GM12878 (cell line): ENCODE results near the gene CYB5R2. TPM values are rescaled to one million over a fixed set of nuclear protein-coding genes. Genes with fewer than 3 reads are reported as not detected.

Experiments used
- ATAC-seq: fragments of 200-7000 bp; cut with Tn5 transposase; 3 replicates; pipeline ENCODE4 v1.9.1; 2020; ENCODE audit warnings: mild to moderate bottlenecking, moderate library complexity
- BruUV-seq: library from RNA; stranded (reverse); fragments of 400-500 nt; replicated peaks from 2 replicates; lab custom pipeline; 2021; lab: Mats Ljungman, UMichigan
- CTCF ChIA-PET: fragments of 300-600 bp; sonication (Branson Sonifier 250); formaldehyde crosslinking; extraction: SDS; loops from one replicate; lab custom pipeline; 2021; ENCODE audit warnings: inconsistent platforms; lab: Yijun Ruan, JAX
- POLR2A ChIA-PET: fragments of 350-600 bp; formaldehyde crosslinking; extraction: SDS; loops from one replicate; lab custom pipeline; 2021; ENCODE audit warnings: inconsistent platforms; lab: Charles Lee
- RAD21 ChIA-PET: fragments of 300-600 bp; sonication (Branson Sonifier 250); formaldehyde crosslinking; loops from one replicate; lab custom pipeline; 2023; ENCODE audit warnings: antibody characterized with exemption; ENCODE audit not compliant: unreplicated experiment; lab: Charles Lee
- SMC1A ChIA-PET: fragments of 300-600 bp; sonication (Branson Sonifier 250); formaldehyde crosslinking; loops from one replicate; lab custom pipeline; 2023; ENCODE audit not compliant: unreplicated experiment, uncharacterized antibody; lab: Charles Lee
- DNase-seq: peaks from one replicate; pipeline ENCODE4 v3.0.0-alpha.2; 2011; ENCODE audit warnings: low read depth, low spot score
- FAIRE-seq: peaks from 3 replicates; lab custom pipeline; 2011; peaks lifted over from hg19 to GRCh38; lab: Jason Lieb, UNC
- H2AFZ ChIP-seq: 2 replicates; pipeline ENCODE4 v1.6.0; 2011; ENCODE audit warnings: low read depth, low read length, control low read depth; ENCODE audit not compliant: control insufficient read depth
- H3K27ac ChIP-seq: 2 replicates; pipeline ENCODE4 v1.5.1; 2011; ENCODE audit warnings: control low read depth; ENCODE audit not compliant: control insufficient read depth, insufficient read depth
- H3K27me3 ChIP-seq, 2 experiments: replicated peaks in 1 of 2; 2 replicates each; pipeline versions ENCODE4 v1.6.0 to v1.6.1; 2011; ENCODE audit warnings: low read length in 1 of 2; ENCODE audit not compliant: control insufficient read depth in 2 of 2, insufficient read depth in 2 of 2
- H3K36me3 ChIP-seq, 2 experiments: 2 replicates each; pipeline ENCODE4 v1.5.1; 2011; ENCODE audit warnings: low read length in 1 of 2; ENCODE audit not compliant: control insufficient read depth in 2 of 2, insufficient read depth in 2 of 2
- H3K4me1 ChIP-seq: 2 replicates; pipeline ENCODE4 v1.6.1; 2011; ENCODE audit warnings: mild to moderate bottlenecking, low read length, moderate library complexity, mixed read lengths; ENCODE audit not compliant: control insufficient read depth, insufficient read depth
- H3K4me2 ChIP-seq: 2 replicates; pipeline ENCODE4 v1.6.0; 2011; ENCODE audit warnings: control low read depth; ENCODE audit not compliant: control insufficient read depth, insufficient read depth
- H3K4me3 ChIP-seq: fragments of 200-600 bp; sonication (generic); 2 replicates; pipeline ENCODE4 v1.5.1; 2016
- H3K79me2 ChIP-seq: 2 replicates; pipeline ENCODE4 v1.6.0; 2011; ENCODE audit warnings: low read length; ENCODE audit not compliant: control insufficient read depth, insufficient read depth
- H3K9ac ChIP-seq: 2 replicates; pipeline ENCODE4 v1.8.0; 2011; ENCODE audit warnings: low read length, control low read depth, mixed read lengths; ENCODE audit not compliant: control insufficient read depth, insufficient read depth
- H3K9me3 ChIP-seq: replicated peaks from 3 replicates; pipeline ENCODE4 v1.5.1; 2011; ENCODE audit warnings: mild to moderate bottlenecking, low read length; ENCODE audit not compliant: control insufficient read depth, insufficient read depth
- H4K20me1 ChIP-seq: 2 replicates; pipeline ENCODE4 v1.6.0; 2011; ENCODE audit not compliant: control insufficient read depth, insufficient read depth
- CHD1 ChIP-seq: IDR thresholded peaks from 2 replicates; pipeline ENCODE4 v1.6.1; 2012; ENCODE audit warnings: low read depth, low read length, improper control_type of control experiment
- EP300 ChIP-seq, 2 experiments: fragments of 150-350 bp in 1 of 2; IDR thresholded peaks; 2 replicates each; pipeline ENCODE4 v1.6.1; 2011 to 2012; ENCODE audit warnings: low read depth in 2 of 2, low read length in 2 of 2, borderline replicate concordance in 1 of 2, improper control_type of control experiment in 1 of 2, inconsistent platforms in 1 of 2; ENCODE audit not compliant: control insufficient read depth in 1 of 2
- IKZF2 ChIP-seq, 2 experiments: fragments of 450-650 bp; IDR thresholded peaks; 2 replicates each; pipeline ENCODE4 v1.6.1; 2017; ENCODE audit warnings: mild to moderate bottlenecking in 2 of 2, moderate library complexity in 2 of 2
- NRF1 ChIP-seq: conservative IDR thresholded peaks from 2 replicates; pipeline ENCODE4 v1.6.1; 2011; ENCODE audit warnings: mild to moderate bottlenecking, low read depth, low read length, improper control_type of control experiment
- PAX5 ChIP-seq: IDR thresholded peaks from 2 replicates; pipeline ENCODE4 v1.6.1; 2011; ENCODE audit warnings: low read depth, low read length, borderline replicate concordance
- PML ChIP-seq: IDR thresholded peaks from 2 replicates; pipeline ENCODE4 v1.6.1; 2012; ENCODE audit warnings: low read length, inconsistent platforms
- SIN3A ChIP-seq: IDR thresholded peaks from 2 replicates; pipeline ENCODE4 v1.6.1; 2012; ENCODE audit warnings: low read depth, low read length, improper control_type of control experiment
- SMAD1 ChIP-seq: fragments of 450-650 bp; IDR thresholded peaks from 2 replicates; pipeline ENCODE4 v1.6.1; 2018; ENCODE audit warnings: mild to moderate bottlenecking, low read depth; ENCODE audit not compliant: partially characterized antibody
- SMAD5 ChIP-seq: IDR thresholded peaks from 2 replicates; pipeline ENCODE4 v1.6.1; 2016; ENCODE audit warnings: antibody characterized with exemption, low read depth
- ZBTB4 ChIP-seq: fragments of 450-650 bp; formaldehyde crosslinking; IDR thresholded peaks from 2 replicates; pipeline ENCODE4 v1.4.0; 2022; ENCODE audit warnings: mild to moderate bottlenecking, moderate library complexity
- ZNF384 ChIP-seq: IDR thresholded peaks from 2 replicates; pipeline ENCODE4 v1.6.1; 2012; ENCODE audit warnings: low read depth, mild to moderate bottlenecking, low read length, improper control_type of control experiment, borderline replicate concordance
- ZNF622 ChIP-seq: fragments of 450-650 bp; IDR thresholded peaks from 2 replicates; pipeline ENCODE4 v1.6.1; 2017; ENCODE audit warnings: mild to moderate bottlenecking, inconsistent platforms
- ZSCAN29 ChIP-seq: fragments of 450-650 bp; IDR thresholded peaks from 2 replicates; pipeline ENCODE4 v1.6.1; 2017; ENCODE audit warnings: mild to moderate bottlenecking, moderate library complexity
- ZZZ3 ChIP-seq: IDR thresholded peaks from 2 replicates; pipeline ENCODE4 v1.6.1; 2011; ENCODE audit warnings: low read depth; ENCODE audit not compliant: control insufficient read depth, insufficient read length
- WGBS: methylation state at CpG from one replicate; pipeline ENCODE4 v1.1.6; 2016; ENCODE audit warnings: low lambda C conversion rate; ENCODE audit not compliant: insufficient replicate concordance, insufficient coverage; ENCODE audit errors: missing lambda C conversion rate; 5-methylcytosine and 5-hydroxymethylcytosine counted together
- in situ Hi-C: fragments of 300-500 bp; cut with MboI; formaldehyde crosslinking; loops from 9 replicates; pipeline ENCODE4 v1.14.3; 2018; ENCODE audit warnings: mixed read lengths
- intact Hi-C: fragments of 100-400 bp; cut with micrococcal nuclease; formaldehyde crosslinking; loops from one replicate; pipeline ENCODE4 v1.14.2; 2022; ENCODE audit not compliant: unreplicated experiment
- polyA plus RNA-seq, 11 experiments: library from polyadenylated mRNA; depleted of rRNA in 4 of 11; unstranded in 6 of 11; stranded (reverse) in 5 of 11; fragments of >200 nt; fragmentation: Nextera tagmentation in 4 of 11; fragmentation: Illumina TruSeq in 1 of 11; extraction: Ambion mirVana in 4 of 11; extraction: Trizol in 1 of 11; gene quantifications; 1 replicate in 1 of 11; 2 replicates in 10 of 11; pipeline versions ENCODE4 v1.2.1 to v1.2.3, GENCODE V29; 2011 to 2016; ENCODE audit warnings: inconsistent platforms in 2 of 11, missing spikeins in 2 of 11, low read depth in 1 of 11
- total RNA-seq, 4 experiments: library from RNA; depleted of rRNA in 3 of 4; stranded (reverse); fragments of >200 nt in 3 of 4; fragmentation: Illumina TruSeq in 1 of 4; extraction: Trizol in 1 of 4; gene quantifications; 2 replicates each; pipeline versions ENCODE4 v1.2.1 to v1.2.3, GENCODE V29; 2013 to 2021
- TF ChIP-seq, protein P1 (sequence below): fragments of 450-650 bp; IDR thresholded peaks from 2 replicates; pipeline ENCODE4 v1.6.1; 2016; ENCODE audit warnings: mild to moderate bottlenecking
- TF ChIP-seq, protein P2 (sequence below): fragments of 450-650 bp; IDR thresholded peaks from 2 replicates; pipeline ENCODE4 v1.6.1; 2017; ENCODE audit warnings: mild to moderate bottlenecking, moderate library complexity

Gene CYB5R2
- total and polyA plus RNA-seq, 10 of the 15 experiments (the other 5 are each of a cell fraction or from before 2014, with no cell fraction given): 21.0 to 111 (median 70.4) TPM

DNA sequence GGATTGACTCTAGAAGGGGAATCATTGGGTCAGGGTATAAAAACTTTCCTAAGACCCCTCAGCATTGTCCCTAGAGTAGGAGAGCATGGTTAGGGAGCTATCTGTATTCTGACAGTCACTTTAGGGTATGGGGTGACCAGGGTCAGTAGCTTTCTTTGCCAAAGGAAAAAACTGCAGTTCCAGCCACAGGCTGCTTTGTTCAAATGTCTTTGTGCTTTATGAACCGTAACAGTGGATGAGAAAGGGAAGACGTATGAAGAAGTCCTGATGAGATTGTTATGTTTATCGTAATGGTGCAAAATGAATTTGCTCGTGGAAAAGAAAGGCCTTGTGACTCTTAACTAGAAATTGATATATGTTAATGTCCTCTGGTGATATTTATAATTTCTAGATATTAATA is 30.0 kb downstream of the CYB5R2 start (continued):
- TF ChIP-seq SMAD1 (no peak), SIN3A (no peak), SMAD5 (no peak), NRF1 (no peak), ZNF622 (no peak), IKZF2 (IDR thresholded peaks at IDR 0.05) (no peak)
- TF ChIP-seq, protein P1, sequence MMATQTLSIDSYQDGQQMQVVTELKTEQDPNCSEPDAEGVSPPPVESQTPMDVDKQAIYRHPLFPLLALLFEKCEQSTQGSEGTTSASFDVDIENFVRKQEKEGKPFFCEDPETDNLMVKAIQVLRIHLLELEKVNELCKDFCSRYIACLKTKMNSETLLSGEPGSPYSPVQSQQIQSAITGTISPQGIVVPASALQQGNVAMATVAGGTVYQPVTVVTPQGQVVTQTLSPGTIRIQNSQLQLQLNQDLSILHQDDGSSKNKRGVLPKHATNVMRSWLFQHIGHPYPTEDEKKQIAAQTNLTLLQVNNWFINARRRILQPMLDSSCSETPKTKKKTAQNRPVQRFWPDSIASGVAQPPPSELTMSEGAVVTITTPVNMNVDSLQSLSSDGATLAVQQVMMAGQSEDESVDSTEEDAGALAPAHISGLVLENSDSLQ: no peak

GRCh38 chr11:7642747-7643146 is 30.6 kb downstream of the CYB5R2 start:
- POLR2A ChIA-PET: no interaction called here
- FAIRE-seq (no peak), DNase-seq (no peak), ATAC-seq (no peak)
- BruUV-seq: no TSS peak
- Histone ChIP-seq H3K4me1 (peaks cover 3% of the 10 kb centered on the region; the same call in 1 of the 2 replicates), H4K20me1 (no peaks in the 10 kb centered on the region), H3K9me3 (no peaks in the 10 kb centered on the region), H3K27me3 (no peaks in the 10 kb centered on the region), H3K4me3 (no peak overlapping the region), H3K27ac (no peak overlapping the region), H3K79me2 (no peaks in the 10 kb centered on the region), H3K4me2 (no peak overlapping the region), H3K36me3 (peaks cover 7 to 15% of the 10 kb centered on the region in 2 experiments), H2AFZ (no peak overlapping the region), H3K9ac (no peak overlapping the region)
- intact Hi-C loops: no loop called here
- WGBS: 65% methylated on average over 4 of the region's 4 CpGs
- CTCF ChIA-PET: interaction anchor here (1.2 to 1.6 kb wide), 6 partner anchors 11 to 130 kb away, joined by 3 to 7 read pairs (median 4); no protein-coding TSS in a partner anchor
- in situ Hi-C loops: no loop called here
- SMC1A ChIA-PET: interaction anchor here (0.6 to 1.7 kb wide), 8 partner anchors 11 to 413 kb away, joined by 3 to 5 read pairs (median 4); no protein-coding TSS in a partner anchor
- RAD21 ChIA-PET: interaction anchor here (0.8 to 1.3 kb wide), 3 partner anchors 10 to 201 kb away, joined by 3 to 5 read pairs (median 3); no protein-coding TSS in a partner anchor
- TF ChIP-seq PAX5 (no peak), ZSCAN29 (no peak), EP300 (IDR thresholded peaks at IDR 0.05; ENCODE audit: borderline replicate concordance in 1 of 2, control insufficient read depth in 1 of 2, low read depth in 2 of 2, low read length in 2 of 2) (no peak), PML (no peak), ZNF384 (no peak), ZBTB4 (CRISPR knock-in tag) (no peak), CHD1 (no peak), ZZZ3 (no peak)
- TF ChIP-seq, protein P2, sequence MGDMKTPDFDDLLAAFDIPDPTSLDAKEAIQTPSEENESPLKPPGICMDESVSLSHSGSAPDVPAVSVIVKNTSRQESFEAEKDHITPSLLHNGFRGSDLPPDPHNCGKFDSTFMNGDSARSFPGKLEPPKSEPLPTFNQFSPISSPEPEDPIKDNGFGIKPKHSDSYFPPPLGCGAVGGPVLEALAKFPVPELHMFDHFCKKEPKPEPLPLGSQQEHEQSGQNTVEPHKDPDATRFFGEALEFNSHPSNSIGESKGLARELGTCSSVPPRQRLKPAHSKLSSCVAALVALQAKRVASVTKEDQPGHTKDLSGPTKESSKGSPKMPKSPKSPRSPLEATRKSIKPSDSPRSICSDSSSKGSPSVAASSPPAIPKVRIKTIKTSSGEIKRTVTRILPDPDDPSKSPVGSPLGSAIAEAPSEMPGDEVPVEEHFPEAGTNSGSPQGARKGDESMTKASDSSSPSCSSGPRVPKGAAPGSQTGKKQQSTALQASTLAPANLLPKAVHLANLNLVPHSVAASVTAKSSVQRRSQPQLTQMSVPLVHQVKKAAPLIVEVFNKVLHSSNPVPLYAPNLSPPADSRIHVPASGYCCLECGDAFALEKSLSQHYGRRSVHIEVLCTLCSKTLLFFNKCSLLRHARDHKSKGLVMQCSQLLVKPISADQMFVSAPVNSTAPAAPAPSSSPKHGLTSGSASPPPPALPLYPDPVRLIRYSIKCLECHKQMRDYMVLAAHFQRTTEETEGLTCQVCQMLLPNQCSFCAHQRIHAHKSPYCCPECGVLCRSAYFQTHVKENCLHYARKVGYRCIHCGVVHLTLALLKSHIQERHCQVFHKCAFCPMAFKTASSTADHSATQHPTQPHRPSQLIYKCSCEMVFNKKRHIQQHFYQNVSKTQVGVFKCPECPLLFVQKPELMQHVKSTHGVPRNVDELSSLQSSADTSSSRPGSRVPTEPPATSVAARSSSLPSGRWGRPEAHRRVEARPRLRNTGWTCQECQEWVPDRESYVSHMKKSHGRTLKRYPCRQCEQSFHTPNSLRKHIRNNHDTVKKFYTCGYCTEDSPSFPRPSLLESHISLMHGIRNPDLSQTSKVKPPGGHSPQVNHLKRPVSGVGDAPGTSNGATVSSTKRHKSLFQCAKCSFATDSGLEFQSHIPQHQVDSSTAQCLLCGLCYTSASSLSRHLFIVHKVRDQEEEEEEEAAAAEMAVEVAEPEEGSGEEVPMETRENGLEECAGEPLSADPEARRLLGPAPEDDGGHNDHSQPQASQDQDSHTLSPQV: no peak
